Prostate gland (tissue), 2 donors: ENCODE results near the gene LZIC.

Experiments used
- POLR2A ChIP-seq: fragments of 450-650 bp; IDR thresholded peaks from one replicate; pipeline ENCODE4 v1.6.1; 2016; ENCODE audit warnings: antibody characterized with exemption, mild to moderate bottlenecking
- POLR2AphosphoS5 ChIP-seq: sonication (generic); formaldehyde crosslinking; IDR thresholded peaks from one replicate; pipeline ENCODE4 v1.6.1; 2017; ENCODE audit warnings: antibody characterized with exemption
- TF ChIP-seq, protein P1 (sequence below), 4 experiments: fragments of 200-600 bp in 2 of 4; fragments of 450-650 bp in 2 of 4; sonication (generic) in 2 of 4; IDR thresholded peaks; 1 replicate in 3 of 4; 2 replicates in 1 of 4; pipeline ENCODE4 v1.5.1; 2016 to 2019; ENCODE audit warnings: antibody characterized with exemption in 4 of 4, mild to moderate bottlenecking in 2 of 4, moderate library complexity in 2 of 4

GRCh38 chr1:9903801-9904527 lies 39.2 kb downstream of the LZIC start:
- TF ChIP-seq, protein P1, sequence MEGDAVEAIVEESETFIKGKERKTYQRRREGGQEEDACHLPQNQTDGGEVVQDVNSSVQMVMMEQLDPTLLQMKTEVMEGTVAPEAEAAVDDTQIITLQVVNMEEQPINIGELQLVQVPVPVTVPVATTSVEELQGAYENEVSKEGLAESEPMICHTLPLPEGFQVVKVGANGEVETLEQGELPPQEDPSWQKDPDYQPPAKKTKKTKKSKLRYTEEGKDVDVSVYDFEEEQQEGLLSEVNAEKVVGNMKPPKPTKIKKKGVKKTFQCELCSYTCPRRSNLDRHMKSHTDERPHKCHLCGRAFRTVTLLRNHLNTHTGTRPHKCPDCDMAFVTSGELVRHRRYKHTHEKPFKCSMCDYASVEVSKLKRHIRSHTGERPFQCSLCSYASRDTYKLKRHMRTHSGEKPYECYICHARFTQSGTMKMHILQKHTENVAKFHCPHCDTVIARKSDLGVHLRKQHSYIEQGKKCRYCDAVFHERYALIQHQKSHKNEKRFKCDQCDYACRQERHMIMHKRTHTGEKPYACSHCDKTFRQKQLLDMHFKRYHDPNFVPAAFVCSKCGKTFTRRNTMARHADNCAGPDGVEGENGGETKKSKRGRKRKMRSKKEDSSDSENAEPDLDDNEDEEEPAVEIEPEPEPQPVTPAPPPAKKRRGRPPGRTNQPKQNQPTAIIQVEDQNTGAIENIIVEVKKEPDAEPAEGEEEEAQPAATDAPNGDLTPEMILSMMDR (IDR thresholded peaks at IDR 0.05) = no peak
- TF ChIP-seq POLR2AphosphoS5 (no peak), POLR2A (no peak)
